HG02840 (cell line): ENCODE data around the gene DDAH1.

Experiments used
- ATAC-seq: cut with Tn5 transposase; IDR thresholded peaks from one replicate; pipeline ENCODE4 v1.9.1; 2021; ENCODE audit warnings: mild to moderate bottlenecking, moderate library complexity, moderate number of reproducible peaks; ENCODE audit not compliant: unreplicated experiment, low FRiP score

The DDAH1 gene

DNA sequence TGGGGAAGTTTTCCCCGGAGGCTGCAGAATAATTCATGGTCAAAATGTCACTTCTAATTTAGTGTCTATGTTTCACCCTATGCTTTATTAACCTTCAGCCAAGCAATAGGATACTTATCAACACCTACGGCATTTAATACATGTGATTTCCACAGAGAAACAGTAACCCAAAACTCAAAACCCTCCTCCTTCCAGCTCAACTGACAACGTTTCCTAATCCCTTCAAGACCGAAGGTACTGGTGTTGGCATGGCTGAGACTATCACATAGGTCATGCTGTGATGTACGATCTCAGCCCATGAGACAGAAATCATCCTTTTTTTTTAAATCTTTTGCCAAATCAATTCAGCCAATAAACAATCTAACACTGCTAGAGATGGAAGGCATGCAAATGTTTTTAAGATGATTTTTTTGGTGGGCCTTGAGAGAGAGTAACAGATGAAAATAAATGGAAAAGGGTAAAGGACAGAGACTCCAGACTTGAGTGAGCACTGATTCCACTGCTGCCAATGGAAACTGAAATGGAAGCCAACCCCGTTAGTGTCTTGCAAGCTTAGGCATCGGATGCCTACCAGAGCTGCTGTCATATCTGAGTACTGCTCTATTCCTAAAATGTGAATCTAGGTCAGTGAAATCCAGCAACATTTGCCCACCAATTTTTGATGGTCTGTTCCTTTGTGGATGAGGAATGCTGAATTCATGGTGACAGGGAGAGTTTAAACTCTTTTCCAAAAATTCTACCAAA lies 125.1 kb downstream of the DDAH1 start:
- no peak for ATAC-seq

GRCh38 chr1:85339089-85339488 lies 125.9 kb downstream of the DDAH1 start:
- no peak for ATAC-seq

- ATAC-seq, result no peak
These were observed 130.0 kb downstream of the DDAH1 start for GRCh38 chr1:85334962-85335361.

- no peak for ATAC-seq
These were observed 131.8 kb downstream of the DDAH1 start for GRCh38 chr1:85333186-85333585.

- no peak for ATAC-seq
These were observed 132.4 kb downstream of the DDAH1 start for GRCh38 chr1:85332575-85332974.

DNA sequence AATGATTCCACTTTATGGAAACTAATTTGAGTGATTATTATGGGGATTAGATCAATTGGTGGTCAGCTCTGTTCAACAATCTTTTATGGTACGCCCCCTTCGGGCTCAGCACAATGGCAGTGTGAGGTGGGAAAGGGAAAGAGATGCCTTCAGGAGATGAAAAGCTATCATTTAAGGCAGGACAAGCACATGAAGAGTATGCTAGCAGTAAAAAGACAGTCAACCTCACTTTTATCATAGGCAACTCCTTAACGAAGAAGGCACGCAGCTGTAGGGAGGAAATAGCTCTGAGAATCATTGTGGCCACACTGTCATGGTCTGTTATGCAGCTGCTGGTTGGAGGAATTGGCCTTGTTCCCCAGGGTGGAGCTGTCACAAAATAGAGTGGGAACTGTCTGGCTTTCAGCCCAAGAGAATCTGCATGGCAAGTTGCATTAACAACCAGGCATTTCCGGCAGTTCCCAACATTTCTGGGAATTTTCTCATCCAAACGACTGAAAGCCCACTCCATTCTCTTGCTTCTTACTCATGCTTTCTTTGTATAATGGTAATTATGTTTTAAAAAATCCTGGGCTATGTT lies 134.2 kb downstream of the DDAH1 start:
- no peak for ATAC-seq

DNA sequence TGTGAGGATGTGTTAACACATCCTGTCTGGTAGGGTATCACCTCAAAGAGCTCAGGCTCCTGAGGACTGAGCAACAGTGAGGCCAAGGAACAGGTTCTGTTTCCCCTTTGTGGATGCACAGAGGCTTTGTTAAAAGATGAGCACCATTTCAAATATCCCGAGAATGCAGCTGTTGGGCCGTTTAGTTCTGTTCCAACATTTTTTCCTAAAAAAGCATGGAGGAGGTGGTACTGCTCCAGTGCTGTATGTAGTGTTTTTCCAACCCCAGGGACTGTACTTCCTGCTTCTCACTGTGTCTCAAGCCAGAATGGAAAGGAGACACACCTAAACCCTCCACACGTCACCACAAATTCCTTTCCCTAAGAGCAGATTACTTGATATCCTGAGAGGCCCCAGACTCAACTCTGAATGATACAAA lies 134.7 kb downstream of the DDAH1 start:
- ATAC-seq, result no peak

- no peak for ATAC-seq
These were observed 136.1 kb downstream of the DDAH1 start for GRCh38 chr1:85328713-85329397.

GRCh38 chr1:85327759-85328158 lies 137.2 kb downstream of the DDAH1 start:
- no peak for ATAC-seq

GRCh38 chr1:85326851-85327250 lies 138.1 kb downstream of the DDAH1 start:
- no peak for ATAC-seq

- ATAC-seq, result no peak
These were observed 138.6 kb downstream of the DDAH1 start for GRCh38 chr1:85326336-85326735.

DNA sequence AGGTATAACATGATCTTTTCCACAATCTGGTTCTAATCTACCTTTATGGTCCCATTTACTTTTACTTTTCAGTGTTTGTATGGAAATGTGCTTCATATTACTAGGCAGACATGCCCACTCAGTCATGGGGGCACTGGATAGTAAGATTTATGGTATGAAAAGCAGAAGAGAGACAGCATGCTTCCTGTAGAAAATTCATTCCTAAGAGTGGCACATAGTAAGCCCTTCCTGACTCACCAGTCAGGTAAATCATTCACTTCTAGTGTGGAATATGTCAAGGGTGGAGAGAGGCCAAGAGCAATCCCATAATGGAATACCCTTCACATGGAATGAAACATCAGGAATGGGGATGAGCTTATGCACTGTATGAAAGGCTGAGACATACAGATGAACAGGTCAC lies 139.0 kb downstream of the DDAH1 start:
- ATAC-seq, result no peak

GRCh38 chr1:85323770-85324169 lies 141.2 kb downstream of the DDAH1 start:
- ATAC-seq, result no peak

GRCh38 chr1:85322655-85323054 lies 142.3 kb downstream of the DDAH1 start:
- ATAC-seq, result no peak

DNA sequence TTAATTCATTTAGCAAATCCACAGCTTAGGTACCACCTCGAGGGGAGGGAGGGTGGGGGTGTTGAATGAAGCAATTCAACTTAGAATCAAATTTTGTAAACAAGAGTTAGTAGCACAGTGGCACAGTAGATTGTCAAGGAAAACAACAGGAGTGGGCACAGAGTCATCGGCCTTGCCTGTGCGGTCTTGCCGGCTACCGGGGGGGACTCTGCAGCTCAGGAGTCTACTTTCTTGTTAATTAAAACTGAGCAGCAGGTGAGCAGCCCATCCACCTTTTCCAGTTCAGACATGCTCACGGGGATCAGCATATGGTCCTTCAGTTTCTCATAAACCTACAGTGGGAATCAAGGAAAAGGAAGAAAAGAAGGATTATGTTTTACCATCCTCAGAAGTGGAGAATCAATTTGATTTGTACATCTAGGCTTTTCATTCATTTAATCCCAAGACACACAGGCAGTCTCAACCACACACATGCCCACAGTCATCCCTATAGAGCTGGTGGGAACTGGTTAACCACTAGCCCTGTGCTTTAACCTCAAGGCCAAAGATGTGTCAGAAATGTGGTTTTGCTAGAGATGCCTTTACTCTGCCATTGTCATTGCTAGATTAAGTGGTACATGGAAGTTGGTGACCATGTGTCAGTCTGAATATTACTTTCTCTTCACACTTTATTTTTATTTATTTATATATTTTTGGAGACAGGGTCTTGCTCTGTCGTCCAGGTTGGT lies 143.6 kb downstream of the DDAH1 start:
- ATAC-seq, result no peak

DNA sequence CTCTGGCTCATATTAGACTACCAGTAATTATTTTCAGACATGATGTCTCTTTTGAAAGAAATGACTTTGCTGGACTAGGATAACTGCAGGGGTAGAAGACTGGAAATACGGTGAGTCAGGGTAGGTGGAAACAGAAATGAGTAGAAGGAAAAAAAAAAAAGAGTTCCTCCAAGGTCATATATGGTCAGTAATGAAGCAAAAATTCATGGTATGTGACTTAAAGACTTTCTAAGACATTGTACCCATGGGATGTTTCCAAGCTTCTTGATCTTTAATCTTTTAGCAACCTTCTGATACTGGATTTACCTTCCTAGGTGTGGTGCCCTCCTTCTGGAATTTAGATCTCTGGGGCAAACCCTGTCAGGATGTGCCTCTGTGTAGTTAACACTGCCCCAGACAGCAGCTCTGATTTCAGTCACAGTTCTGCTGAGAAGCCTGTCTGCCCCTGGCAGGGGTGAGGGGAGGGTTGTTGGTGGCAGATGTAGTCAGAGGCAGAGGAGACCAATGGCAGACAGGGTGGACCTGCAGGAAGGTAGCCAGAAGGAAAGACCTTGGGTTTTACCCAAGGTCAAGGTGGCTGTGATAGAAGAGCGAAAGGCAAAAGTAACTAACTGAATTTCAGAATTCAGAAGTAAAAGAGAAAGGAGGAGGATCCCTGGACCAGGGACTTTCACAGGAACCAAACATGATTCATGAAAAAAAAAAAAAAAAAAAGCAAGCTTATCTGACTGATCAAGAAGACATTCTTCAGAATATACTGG lies 144.4 kb downstream of the DDAH1 start:
- ATAC-seq, result no peak

DNA sequence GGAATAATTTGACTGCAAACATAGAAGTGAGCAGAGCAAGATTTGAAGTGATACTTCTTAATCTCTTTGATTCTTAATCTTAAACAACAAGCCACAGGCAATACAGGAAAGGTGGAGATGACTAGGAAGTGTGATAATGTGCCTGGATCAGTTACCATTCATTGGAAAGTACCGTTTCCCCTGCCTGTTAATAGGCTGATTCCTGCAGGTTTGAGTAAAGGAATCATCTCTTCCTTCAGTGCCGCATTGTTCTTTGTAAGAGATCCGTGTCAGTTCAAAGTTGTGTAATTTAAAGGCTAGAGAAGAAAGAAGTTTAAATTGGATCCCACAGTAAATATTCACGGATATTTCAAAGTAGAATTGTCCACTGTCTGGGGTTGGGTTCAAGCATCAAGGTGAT lies 145.0 kb downstream of the DDAH1 start:
- no peak for ATAC-seq

GRCh38 chr1:85319491-85319890 lies 145.5 kb downstream of the DDAH1 start:
- no peak for ATAC-seq

DNA sequence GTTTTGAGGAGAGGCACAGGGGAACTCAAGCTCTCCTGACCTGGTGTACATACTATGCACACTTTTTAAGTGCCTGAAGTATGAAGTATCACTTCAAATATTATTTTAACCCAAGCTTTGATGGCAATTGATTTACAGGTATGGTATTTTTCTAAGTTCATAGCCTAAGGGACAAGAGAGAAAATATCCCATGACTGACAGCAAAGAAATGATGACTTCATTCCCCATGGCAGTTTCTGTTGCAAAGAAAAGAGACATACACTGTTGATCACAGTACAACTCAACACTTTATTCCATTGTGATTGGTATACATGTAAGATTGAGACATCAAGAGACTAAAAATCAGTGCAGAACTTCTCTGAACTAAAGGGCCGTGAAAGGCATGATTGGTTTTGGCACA lies 146.7 kb downstream of the DDAH1 start:
- no peak for ATAC-seq

- ATAC-seq, result no peak
These were observed 147.4 kb downstream of the DDAH1 start for GRCh38 chr1:85317560-85317959.
